ENCODE results near the gene TIGIT.
"Not testable (repeated sequence)": the region's sequence is repeated elsewhere in the genome, so short reads cannot be mapped to it uniquely, and the experiment has no call there.

TIGIT gene

GRCh38 chr3:114293838-114294535 lies at the start of gene TIGIT:
Gene TIGIT (plus strand): TSS chr3:114294028. CDS start chr3:114294062, 34 bp downstream.
- DNase-seq, result no peak

GRCh38 chr3:114252954-114253353 lies 40.9 kb upstream of the TIGIT start:
- DNase-seq, result no peak

GRCh38 chr3:114253505-114253904 lies 40.3 kb upstream of the TIGIT start:
- no peak for DNase-seq

- no peak for DNase-seq
Measured at GRCh38 chr3:114259566-114259965, 34.3 kb upstream of the TIGIT start.

- DNase-seq, result no peak
Measured at GRCh38 chr3:114260152-114260551, 33.7 kb upstream of the TIGIT start.

- no peak for DNase-seq
Measured at GRCh38 chr3:114270019-114270418, 23.8 kb upstream of the TIGIT start.

GRCh38 chr3:114272271-114272670 lies 21.6 kb upstream of the TIGIT start:
- DNase-seq, result no peak

- DNase-seq, result no peak
Measured at GRCh38 chr3:114274929-114275328, 18.9 kb upstream of the TIGIT start.

GRCh38 chr3:114276856-114277255 lies 17.0 kb upstream of the TIGIT start:
- not testable (repeated sequence) for DNase-seq

- DNase-seq, result no peak
Measured at GRCh38 chr3:114284644-114285043, 9.2 kb upstream of the TIGIT start.

- DNase-seq, result no peak
Measured at GRCh38 chr3:114285648-114286230, 8.1 kb upstream of the TIGIT start.

- DNase-seq, result no peak
Measured at GRCh38 chr3:114286266-114286665, 7.6 kb upstream of the TIGIT start.

- peak; percentile 47 to 82 (median 70) for DNase-seq
Measured at GRCh38 chr3:114290911-114291901, 2.6 kb upstream of the TIGIT start.

GRCh38 chr3:114294940-114295480 lies 1.2 kb downstream of the TIGIT start:
- no peak for DNase-seq

GRCh38 chr3:114295946-114296345 lies 2.1 kb downstream of the TIGIT start:
- DNase-seq, result no peak

- peak in 3 of 6 experiments; percentile 11 to 15 (median 14) for DNase-seq
Measured at GRCh38 chr3:114299421-114299820, 5.6 kb downstream of the TIGIT start.

- DNase-seq, result no peak
Measured at GRCh38 chr3:114299941-114300624, 6.3 kb downstream of the TIGIT start.

- DNase-seq, result no peak
Measured at GRCh38 chr3:114307222-114307830, 13.5 kb downstream of the TIGIT start.

- DNase-seq, result no peak
Measured at GRCh38 chr3:114307832-114308231, 14.0 kb downstream of the TIGIT start.

- DNase-seq, result no peak
Measured at GRCh38 chr3:114308377-114308776, 14.5 kb downstream of the TIGIT start.

- peak in 1 of 6 experiments; percentile 11 for DNase-seq
Measured at GRCh38 chr3:114308830-114309229, 15.0 kb downstream of the TIGIT start.

- no peak for DNase-seq
Measured at GRCh38 chr3:114310695-114311094, 16.9 kb downstream of the TIGIT start.
